Tongue (tissue), 2 donors: Measurements from ENCODE around the gene ANGPTL2. TPM values are rescaled to one million over a fixed set of nuclear protein-coding genes. Genes with fewer than 3 reads are reported as not detected.

Experiments used
- DNase-seq: peaks from one replicate; pipeline ENCODE4 v3.0.0-alpha.2; 2015
- total RNA-seq: library from RNA; depleted of rRNA; stranded (reverse); fragments of >200 nt; gene quantifications from one replicate; pipeline ENCODE4 v1.2.3, GENCODE V29; 2014

The ANGPTL2 gene
- total RNA-seq, 1 donor from 2014 or later: 78.1 TPM

- DNase-seq: no peak
These were observed 72.9 kb downstream of the ANGPTL2 start for GRCh38 chr9:127049581-127049980.

GRCh38 chr9:127049044-127049443 lies 73.4 kb downstream of the ANGPTL2 start:
- DNase-seq: no peak

DNA sequence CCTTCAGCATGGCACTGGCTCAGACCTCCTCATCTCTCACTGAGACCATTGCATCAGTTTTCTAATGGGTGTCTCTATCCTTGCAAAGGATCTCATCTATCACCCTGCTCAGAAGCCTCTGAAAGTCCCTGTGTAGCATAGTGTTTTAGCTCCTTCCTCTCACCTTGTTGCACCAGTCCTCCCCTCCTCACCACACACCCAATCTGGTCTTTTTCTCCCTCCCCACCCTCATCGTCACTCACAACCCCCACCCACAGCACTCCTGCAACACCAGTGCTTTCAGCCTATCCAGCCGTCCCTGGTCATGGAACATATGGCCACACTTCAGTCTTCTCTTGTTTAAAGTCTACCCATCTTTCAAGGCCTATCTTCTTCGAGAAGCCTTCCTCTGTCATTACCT lies 74.5 kb downstream of the ANGPTL2 start:
- DNase-seq: no peak

DNA sequence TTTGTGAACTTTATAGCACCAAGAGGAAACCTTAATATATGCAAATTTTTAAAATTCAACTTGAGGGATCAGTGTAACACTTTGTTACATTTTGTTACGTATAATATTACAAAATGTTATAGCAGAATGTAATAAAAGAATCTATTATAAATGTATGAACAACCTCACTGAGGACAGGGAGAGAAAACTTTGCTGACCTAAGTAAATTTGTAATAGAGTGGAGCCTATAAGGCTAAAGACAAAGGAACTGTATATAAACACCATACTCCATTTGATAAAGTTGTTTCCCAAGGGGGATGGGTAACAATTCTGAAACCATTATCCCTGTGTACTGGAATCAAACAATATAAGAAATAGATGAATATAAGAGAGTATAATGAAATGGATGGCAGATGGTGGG lies 77.3 kb downstream of the ANGPTL2 start:
- no peak for DNase-seq

- DNase-seq: no peak
These were observed 82.9 kb downstream of the ANGPTL2 start for GRCh38 chr9:127039492-127039891.

DNA sequence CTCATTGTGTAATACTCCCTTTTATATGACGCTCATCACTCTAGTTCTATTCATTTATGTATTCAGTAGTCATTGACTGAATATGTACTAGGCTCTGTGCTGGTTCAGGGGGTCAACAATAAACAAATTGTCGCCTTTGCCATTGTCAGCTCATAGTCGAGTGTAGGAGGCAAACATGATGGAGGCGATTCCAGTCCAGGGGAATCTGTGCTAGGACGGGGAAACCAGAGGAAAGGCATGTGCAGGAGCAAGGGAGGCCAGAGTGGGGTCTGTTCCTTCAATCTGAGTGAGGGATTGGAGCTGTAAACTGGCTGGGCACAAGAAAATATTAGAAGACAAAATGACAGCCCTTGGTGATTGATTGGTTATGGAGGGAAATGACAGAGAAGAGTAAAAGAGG lies 83.9 kb downstream of the ANGPTL2 start:
- DNase-seq: no peak

Other genes with a start within 250 kb of the ANGPTL2 start
- 11.7 TPM for gene RALGPS1, start 207.9 kb downstream of the ANGPTL2 start, total RNA-seq
- 32.9 TPM for gene GARNL3, start 142.1 kb upstream of the ANGPTL2 start, total RNA-seq